H1 (cell line): ENCODE results near the gene ACADM. TPM values are rescaled to one million over a fixed set of nuclear protein-coding genes. Genes with fewer than 3 reads are reported as not detected.

Source experiments
- CTCF ChIA-PET: fragments of 300-600 bp; sonication (Branson Sonifier 250); formaldehyde crosslinking; loops from one replicate; lab custom pipeline; 2021; ENCODE audit not compliant: partially characterized antibody; lab: Charles Lee
- POLR2A ChIA-PET: fragments of 300-600 bp; sonication (Branson Sonifier 250); formaldehyde crosslinking; loops from one replicate; lab custom pipeline; 2021; ENCODE audit warnings: inconsistent platforms; ENCODE audit not compliant: partially characterized antibody; lab: Charles Lee
- DNase-seq, 2 experiments: peaks; one replicate each; pipeline versions ENCODE4 v3.0.0 to v3.0.0-alpha.2; 2010 to 2022; ENCODE audit warnings: low spot score in 2 of 2, low read depth in 1 of 2, mixed read lengths in 1 of 2
- FAIRE-seq: peaks from 2 replicates; lab custom pipeline; 2011; peaks lifted over from hg19 to GRCh38; lab: Jason Lieb, UNC
- H2AFZ ChIP-seq: 2 replicates; pipeline ENCODE4 v1.8.1; 2012; ENCODE audit warnings: low read length, inconsistent platforms
- H2AK5ac ChIP-seq: 2 replicates; pipeline ENCODE4 v1.6.1; 2013; ENCODE audit warnings: low read depth, low read length
- H2BK120ac ChIP-seq: replicated peaks from 2 replicates; pipeline ENCODE3; 2013; ENCODE audit warnings: low read depth, low read length, inconsistent platforms
- H2BK12ac ChIP-seq: 2 replicates; pipeline ENCODE4 v1.6.1; 2013; ENCODE audit warnings: low read depth, low read length
- H2BK15ac ChIP-seq: 2 replicates; pipeline ENCODE4 v1.6.1; 2013; ENCODE audit warnings: low read length
- H2BK20ac ChIP-seq: 2 replicates; pipeline ENCODE4 v1.6.1; 2013; ENCODE audit warnings: low read length
- H2BK5ac ChIP-seq: 2 replicates; pipeline ENCODE4 v1.6.1; 2013; ENCODE audit warnings: low read depth, low read length
- H3K14ac ChIP-seq: 2 replicates; pipeline ENCODE4 v1.6.1; 2013; ENCODE audit warnings: inconsistent platforms; ENCODE audit not compliant: insufficient read length
- H3K18ac ChIP-seq: 2 replicates; pipeline ENCODE4 v1.6.1; 2013; ENCODE audit warnings: low read length; ENCODE audit errors: extremely low read depth
- H3K23ac ChIP-seq: 2 replicates; pipeline ENCODE4 v1.6.1; 2013; ENCODE audit warnings: inconsistent platforms; ENCODE audit not compliant: insufficient read length
- H3K23me2 ChIP-seq: 2 replicates; pipeline ENCODE4 v1.6.1; 2013; ENCODE audit warnings: low read depth, low read length
- H3K27ac ChIP-seq: 2 replicates; pipeline ENCODE4 v1.6.1; 2011; ENCODE audit warnings: low read depth, low read length, inconsistent platforms
- H3K27me3 ChIP-seq, 4 experiments: replicated peaks in 1 of 4; 1 replicate in 1 of 4; 2 replicates in 3 of 4; pipeline versions ENCODE4 v1.6.1 to v1.8.1; 2011 to 2013; ENCODE audit warnings: low read length in 3 of 4, mild to moderate bottlenecking in 3 of 4, inconsistent platforms in 2 of 4, mixed read lengths in 2 of 4, moderate library complexity in 1 of 4; ENCODE audit not compliant: control insufficient read depth in 3 of 4, insufficient read depth in 3 of 4; ENCODE audit errors: extremely low read depth in 1 of 4
- H3K36me3 ChIP-seq, 4 experiments: 2 replicates each; pipeline versions ENCODE4 v1.6.1 to v1.8.1; 2011 to 2013; ENCODE audit warnings: mild to moderate bottlenecking in 4 of 4, low read length in 3 of 4, moderate library complexity in 2 of 4, control low read depth in 1 of 4, inconsistent platforms in 1 of 4; ENCODE audit not compliant: insufficient read depth in 4 of 4, control insufficient read depth in 2 of 4
- H3K4ac ChIP-seq: replicated peaks from 2 replicates; pipeline ENCODE3; 2013; ENCODE audit warnings: low read length, low read depth, mixed read lengths, inconsistent platforms; ENCODE audit not compliant: insufficient read length
- H3K4me1 ChIP-seq, 4 experiments: replicated peaks in 1 of 4; 1 replicate in 1 of 4; 2 replicates in 3 of 4; pipeline versions ENCODE4 v1.6.1 to v1.8.1; 2011 to 2013; ENCODE audit warnings: low read length in 3 of 4, inconsistent platforms in 2 of 4, mixed read lengths in 1 of 4; ENCODE audit not compliant: insufficient read depth in 4 of 4, control insufficient read depth in 3 of 4
- H3K4me2 ChIP-seq, 2 experiments: 2 replicates each; pipeline versions ENCODE4 v1.6.1 to v1.8.1; 2011 to 2013; ENCODE audit warnings: low read depth in 2 of 2, low read length in 2 of 2, control low read depth in 1 of 2, inconsistent platforms in 1 of 2, mild to moderate bottlenecking in 1 of 2; ENCODE audit not compliant: insufficient read depth in 1 of 2
- H3K4me3 ChIP-seq, 4 experiments: fragments of 200-600, 300-600 bp in 1 of 4; sonication (generic), shearing (Covaris generic), sonication (Bioruptor Twin) in 1 of 4; 2 replicates each; pipeline versions ENCODE4 v1.5.1 to v1.8.1; 2011 to 2016; ENCODE audit warnings: low read length in 4 of 4, low read depth in 3 of 4, control low read depth in 2 of 4, inconsistent platforms in 2 of 4, mild to moderate bottlenecking in 2 of 4, mixed read lengths in 1 of 4, moderate library complexity in 1 of 4; ENCODE audit not compliant: insufficient read depth in 2 of 4; ENCODE audit errors: extremely low read depth in 1 of 4
- H3K56ac ChIP-seq: replicated peaks from 2 replicates; pipeline ENCODE3; 2013; ENCODE audit warnings: low read depth, mild to moderate bottlenecking, mixed read lengths, low read length, inconsistent platforms; ENCODE audit not compliant: insufficient read length
- H3K79me1 ChIP-seq: 2 replicates; pipeline ENCODE4 v1.6.1; 2013; ENCODE audit warnings: low read depth, low read length, control low read depth
- H3K79me2 ChIP-seq, 2 experiments: 2 replicates each; pipeline versions ENCODE4 v1.6.1 to v1.8.1; 2012 to 2013; ENCODE audit warnings: low read length in 2 of 2, mild to moderate bottlenecking in 2 of 2, inconsistent platforms in 1 of 2; ENCODE audit not compliant: insufficient read depth in 2 of 2, control insufficient read depth in 1 of 2
- H3K9ac ChIP-seq, 4 experiments: replicated peaks in 1 of 4; 1 replicate in 1 of 4; 2 replicates in 3 of 4; pipeline versions ENCODE4 v1.6.1 to v1.8.1; 2011 to 2013; ENCODE audit warnings: low read depth in 3 of 4, low read length in 3 of 4, control low read depth in 2 of 4, mild to moderate bottlenecking in 2 of 4, moderate library complexity in 2 of 4, inconsistent platforms in 1 of 4; ENCODE audit errors: extremely low read depth in 1 of 4
- H3K9me3 ChIP-seq, 2 experiments: 2 replicates each; pipeline versions ENCODE4 v1.6.1 to v1.8.1; 2012 to 2013; ENCODE audit warnings: mild to moderate bottlenecking in 2 of 2, moderate library complexity in 2 of 2, control low read depth in 1 of 2, inconsistent platforms in 1 of 2, low read depth in 1 of 2, low read length in 1 of 2, mixed read lengths in 1 of 2; ENCODE audit not compliant: insufficient read depth in 2 of 2
- H4K20me1 ChIP-seq, 2 experiments: replicated peaks in 1 of 2; 2 replicates each; pipeline versions ENCODE3 to v1.8.1; 2011 to 2013; ENCODE audit warnings: inconsistent platforms in 2 of 2, low read length in 2 of 2, mild to moderate bottlenecking in 1 of 2; ENCODE audit not compliant: insufficient read depth in 2 of 2, control insufficient read depth in 1 of 2
- H4K5ac ChIP-seq: 2 replicates; pipeline ENCODE4 v1.6.1; 2013; ENCODE audit warnings: low read length, low read depth, mixed read lengths, inconsistent platforms; ENCODE audit not compliant: insufficient read length
- H4K8ac ChIP-seq: 2 replicates; pipeline ENCODE4 v1.8.0; 2013; ENCODE audit warnings: mild to moderate bottlenecking, moderate library complexity, low read length, inconsistent platforms; ENCODE audit not compliant: insufficient read depth; ENCODE audit errors: extremely low read depth
- H4K91ac ChIP-seq: replicated peaks from 2 replicates; pipeline ENCODE3; 2013; ENCODE audit warnings: low read length, mixed read lengths, inconsistent platforms; ENCODE audit not compliant: insufficient read length
- ATF2 ChIP-seq: IDR thresholded peaks from 2 replicates; pipeline ENCODE4 v1.6.1; 2012; ENCODE audit warnings: low read length, inconsistent platforms
- POLR2A ChIP-seq, 2 experiments: IDR thresholded peaks; 1 replicate in 1 of 2; 2 replicates in 1 of 2; pipeline ENCODE4 v1.6.1; 2011; ENCODE audit warnings: low read depth in 2 of 2, low read length in 2 of 2, mild to moderate bottlenecking in 2 of 2; ENCODE audit errors: control extremely low read depth in 1 of 2
- POLR2AphosphoS5 ChIP-seq: IDR thresholded peaks from 2 replicates; pipeline ENCODE4 v1.6.1; 2011; ENCODE audit warnings: low read depth, low read length
- SIRT6 ChIP-seq: IDR thresholded peaks from one replicate; pipeline ENCODE4 v1.7.1; 2012; ENCODE audit warnings: low read length, inconsistent platforms
- TAF7 ChIP-seq: optimal IDR thresholded peaks from 2 replicates; pipeline ENCODE3; 2011; ENCODE audit warnings: low read depth, mild to moderate bottlenecking, inconsistent platforms, low read length, moderate library complexity, borderline replicate concordance
- WGBS, 2 experiments: shearing (Covaris generic) in 1 of 2; methylation state at CpG; one replicate each; pipeline versions ENCODE4 v1.1.6 to v1.1.7; 2013 to 2015; ENCODE audit warnings: low lambda C conversion rate in 2 of 2, mixed read lengths in 2 of 2, inconsistent platforms in 1 of 2, low coverage in 1 of 2, missing lambda C conversion rate in 1 of 2; ENCODE audit not compliant: insufficient replicate concordance in 2 of 2, insufficient coverage in 1 of 2, insufficient read length in 1 of 2; ENCODE audit errors: extremely low coverage in 1 of 2, missing lambda C conversion rate in 1 of 2; 5-methylcytosine and 5-hydroxymethylcytosine counted together
- polyA plus RNA-seq, 7 experiments: library from polyadenylated mRNA; depleted of rRNA in 3 of 7; stranded (reverse) in 5 of 7; unstranded in 2 of 7; fragments of >200 nt in 5 of 7; fragments of 200-250 nt in 2 of 7; gene quantifications; 1 replicate in 5 of 7; 2 replicates in 1 of 7; 4 replicates in 1 of 7; pipeline versions ENCODE4 v1.2.1 to v1.2.3, GENCODE V29; 2011 to 2013; ENCODE audit warnings: missing spikeins in 2 of 7, mixed read lengths in 2 of 7
- total RNA-seq: library from RNA; stranded (reverse); fragmentation: NEBNext Ultra II Directional; extraction: Animal tissue kit (Norgen Biotek cat#: 25700); gene quantifications from 2 replicates; pipeline ENCODE4 v1.2.1, GENCODE V29; 2021

Gene ACADM
- total and polyA plus RNA-seq, 2 of the 8 experiments (the other 6 are each of a cell fraction or from before 2014, with no cell fraction given): 14.3 to 40.0 TPM

DNA sequence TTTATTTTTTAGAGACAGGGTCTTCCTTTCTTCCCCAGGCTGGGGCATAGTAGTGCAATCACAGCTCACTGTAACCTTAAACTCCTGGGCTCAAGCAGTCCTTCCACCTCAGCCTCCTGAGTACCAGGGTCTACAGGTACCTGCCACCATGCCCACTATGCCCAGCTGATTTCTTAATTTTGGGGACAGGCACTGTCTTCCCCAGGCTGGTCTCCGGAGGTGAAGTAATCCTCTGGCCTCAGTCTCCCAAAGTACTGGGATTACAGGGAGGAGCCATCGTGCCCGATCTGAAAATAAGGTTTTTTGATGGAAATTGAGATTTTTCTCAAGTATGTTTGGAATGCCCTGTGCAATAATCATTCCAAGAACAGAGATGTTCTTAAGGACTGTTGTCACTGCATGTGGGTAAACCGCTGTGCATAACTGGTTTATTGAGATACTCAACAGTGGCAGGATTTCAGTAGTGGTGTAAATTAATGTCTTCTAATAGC is 71.2 kb downstream of the ACADM start:
- Histone ChIP-seq H4K91ac (no peak overlapping the region), H3K27me3 (no peaks in the 10 kb centered on the region), H4K5ac (no peak overlapping the region), H3K4me2 (no peak overlapping the region), H3K4me3 (no peak overlapping the region), H3K23me2 (no peaks in the 10 kb centered on the region), H3K56ac (no peak overlapping the region), H2BK12ac (no peak overlapping the region), H4K20me1 (peaks cover 8 to 12% of the 10 kb centered on the region in 2 experiments), H3K79me2 (peaks cover 0 to 16% of the 10 kb centered on the region in 2 experiments; a peak in 2 of 4 replicates), H3K18ac (no peak overlapping the region), H2BK15ac (no peak overlapping the region), H2AFZ (no peak overlapping the region), H3K79me1 (no peaks in the 10 kb centered on the region; the same call in 1 of the 2 replicates), H2BK5ac (no peak overlapping the region), H3K4ac (no peak overlapping the region), H3K9ac (no peak overlapping the region), H2BK20ac (no peak overlapping the region), H3K36me3 (peaks cover 19 to 73% (median 48%) of the 10 kb centered on the region in 4 experiments), H3K9me3 (no peaks in the 10 kb centered on the region), H3K23ac (no peak overlapping the region), H2BK120ac (no peak overlapping the region), H3K27ac (no peak overlapping the region), H4K8ac (no peak overlapping the region), H3K14ac (no peak overlapping the region), H2AK5ac (no peak overlapping the region), H3K4me1 (no peaks in the 10 kb centered on the region)
- TF ChIP-seq POLR2A (IDR thresholded peaks at IDR 0.05; ENCODE audit: control extremely low read depth in 1 of 2, low read depth in 2 of 2, low read length in 2 of 2): peak in 1 of 2 experiments; percentile 57; a peak in 2 of 3 replicates
- 0 out of 2 replicates have a peak, but pooled peaks have one; percentile 36 for TF ChIP-seq ATF2
- peak; percentile 38 for TF ChIP-seq TAF7
- TF ChIP-seq POLR2AphosphoS5: peak; percentile 83; the same call in 1 of the 2 replicates
- TF ChIP-seq SIRT6: no peak
- CTCF ChIA-PET: no interaction called here
- POLR2A ChIA-PET: interaction anchor here (0.6 to 6.5 kb wide), 12 partner anchors 9 to 1197 kb away, joined by 3 to 112 read pairs (median 3); partner anchors contain the start of gene RABGGTB
- 85% methylated on average over 4 of the region's 4 CpGs; no CpG with 5 or more reads in 1 of the 2 experiments for WGBS, 2 experiments
- no peak for FAIRE-seq
- DNase-seq: no peak
